ENCODE results near the gene CDHR5. TPM values are rescaled to one million over a fixed set of nuclear protein-coding genes. Genes with fewer than 3 reads are reported as not detected.

Gene CDHR5
- not detected for total RNA-seq
- 0.05 TPM for polyA plus RNA-seq
- long read RNA-seq, donor 1, result 0 reads
- long read RNA-seq, donor 2, result 0 reads
- long read RNA-seq, donor 3, result 0 reads
- long read RNA-seq, donor 4, result 0 reads
- long read RNA-seq, donor 5, result 0 reads
- long read RNA-seq, donor 6, result 0 reads
- long read RNA-seq, donor 7, result 0 reads
- long read RNA-seq, donor 8, result 0 reads
- long read RNA-seq, donor 9, result 0 reads
- long read RNA-seq, donor 10, result 0 reads

GRCh38 chr11:624705-625635 lies at the start of gene CDHR5:
CDHR5 (minus strand) TSS chr11:624955; CDS start chr11:624902, 53 bp downstream.
- peaks cover 0 to 13% of the 10 kb centered on the region in 2 donors for H3K4me1 ChIP-seq (ENCODE audit: control insufficient read depth in 2 of 2, insufficient read depth in 2 of 2, low read length in 2 of 2)
- no peak within 1 kb of the TSS for H3K27ac ChIP-seq (ENCODE audit: low read depth in 1 of 2, low read length in 1 of 2)
- no peaks in the 10 kb centered on the region for H3K36me3 ChIP-seq (ENCODE audit: control insufficient read depth in 2 of 2, insufficient read depth in 2 of 2, low read length in 1 of 2)
- no peak within 1 kb of the TSS for H3K4me3 ChIP-seq (ENCODE audit: low read length in 2 of 2)
- WGBS, result 96% methylated on average over 33 of the region's 33 CpGs
- H3K9me3 ChIP-seq (ENCODE audit: control insufficient read depth in 2 of 2, insufficient read depth in 1 of 2, low read length in 1 of 2), result peaks cover 0 to 3% of the 10 kb centered on the region in 2 donors
- DNase-seq (ENCODE audit: low read depth in 6 of 9, low spot score in 9 of 9), result no peak
- peaks cover 37 to 53% of the 10 kb centered on the region in 2 donors for H3K27me3 ChIP-seq (ENCODE audit: control insufficient read depth in 2 of 2, insufficient read depth in 1 of 2, low read length in 1 of 2)

- no peak for DNase-seq (ENCODE audit: low read depth in 6 of 9, low spot score in 9 of 9)
- Histone ChIP-seq H3K4me1 (ENCODE audit: control insufficient read depth in 2 of 2, insufficient read depth in 2 of 2, low read length in 2 of 2) (no peaks in the 10 kb centered on the region), H3K9me3 (ENCODE audit: control insufficient read depth in 2 of 2, insufficient read depth in 1 of 2, low read length in 1 of 2) (no peaks in the 10 kb centered on the region), H3K4me3 (ENCODE audit: low read length in 2 of 2) (no peak overlapping the region), H3K27ac (ENCODE audit: low read depth in 1 of 2, low read length in 1 of 2) (no peak overlapping the region), H3K36me3 (ENCODE audit: control insufficient read depth in 2 of 2, insufficient read depth in 2 of 2, low read length in 1 of 2) (peaks cover 36 to 58% of the 10 kb centered on the region in 2 donors), H3K27me3 (ENCODE audit: control insufficient read depth in 2 of 2, insufficient read depth in 1 of 2, low read length in 1 of 2) (no peaks in the 10 kb centered on the region)
- 96% methylated on average over 17 of the region's 17 CpGs for WGBS
Measured at GRCh38 chr11:674406-674805, 49.7 kb upstream of the CDHR5 start.

GRCh38 chr11:673866-674265 lies 49.1 kb upstream of the CDHR5 start:
- WGBS, result 98% methylated on average over 8 of the region's 8 CpGs
- H3K36me3 ChIP-seq (ENCODE audit: control insufficient read depth in 2 of 2, insufficient read depth in 2 of 2, low read length in 1 of 2), result peaks cover 35 to 53% of the 10 kb centered on the region in 2 donors
- no peak overlapping the region for H3K27ac ChIP-seq (ENCODE audit: low read depth in 1 of 2, low read length in 1 of 2)

GRCh38 chr11:665704-666281 lies 41.0 kb upstream of the CDHR5 start:
- DNase-seq (ENCODE audit: low read depth in 6 of 9, low spot score in 9 of 9), result no peak
- H3K27ac ChIP-seq (ENCODE audit: low read depth in 1 of 2, low read length in 1 of 2), result no peak overlapping the region
- peaks cover 30 to 36% of the 10 kb centered on the region in 2 donors for H3K36me3 ChIP-seq (ENCODE audit: control insufficient read depth in 2 of 2, insufficient read depth in 2 of 2, low read length in 1 of 2)
- no peaks in the 10 kb centered on the region for H3K4me1 ChIP-seq (ENCODE audit: control insufficient read depth in 2 of 2, insufficient read depth in 2 of 2, low read length in 2 of 2)
- 87% methylated on average over 11 of the region's 11 CpGs for WGBS
- no peak overlapping the region for H3K4me3 ChIP-seq (ENCODE audit: low read length in 2 of 2)
- no peaks in the 10 kb centered on the region for H3K9me3 ChIP-seq (ENCODE audit: control insufficient read depth in 2 of 2, insufficient read depth in 1 of 2, low read length in 1 of 2)
- H3K27me3 ChIP-seq (ENCODE audit: control insufficient read depth in 2 of 2, insufficient read depth in 1 of 2, low read length in 1 of 2), result no peaks in the 10 kb centered on the region

More at GRCh38 chr11:673866-674265, 49.1 kb upstream of the CDHR5 start:
- H3K4me1 ChIP-seq (ENCODE audit: control insufficient read depth in 2 of 2, insufficient read depth in 2 of 2, low read length in 2 of 2), result no peaks in the 10 kb centered on the region
- H3K4me3 ChIP-seq (ENCODE audit: low read length in 2 of 2), result no peak overlapping the region
- H3K27me3 ChIP-seq (ENCODE audit: control insufficient read depth in 2 of 2, insufficient read depth in 1 of 2, low read length in 1 of 2), result no peaks in the 10 kb centered on the region
- DNase-seq (ENCODE audit: low read depth in 6 of 9, low spot score in 9 of 9), result no peak
- no peaks in the 10 kb centered on the region for H3K9me3 ChIP-seq (ENCODE audit: control insufficient read depth in 2 of 2, insufficient read depth in 1 of 2, low read length in 1 of 2)

- Histone ChIP-seq H3K36me3 (ENCODE audit: control insufficient read depth in 2 of 2, insufficient read depth in 2 of 2, low read length in 1 of 2) (peaks cover 36 to 38% of the 10 kb centered on the region in 2 donors), H3K27me3 (ENCODE audit: control insufficient read depth in 2 of 2, insufficient read depth in 1 of 2, low read length in 1 of 2) (no peaks in the 10 kb centered on the region), H3K9me3 (ENCODE audit: control insufficient read depth in 2 of 2, insufficient read depth in 1 of 2, low read length in 1 of 2) (no peaks in the 10 kb centered on the region), H3K4me3 (ENCODE audit: low read length in 2 of 2) (no peak overlapping the region), H3K27ac (ENCODE audit: low read depth in 1 of 2, low read length in 1 of 2) (no peak overlapping the region), H3K4me1 (ENCODE audit: control insufficient read depth in 2 of 2, insufficient read depth in 2 of 2, low read length in 2 of 2) (no peaks in the 10 kb centered on the region)
- DNase-seq (ENCODE audit: low read depth in 6 of 9, low spot score in 9 of 9), result no peak
- whole genome bisulfite sequencing, result 97% methylated on average over 15 of the region's 15 CpGs
Measured at GRCh38 chr11:665062-665703, 40.4 kb upstream of the CDHR5 start.

GRCh38 chr11:662689-663274 lies 38.0 kb upstream of the CDHR5 start:
- DNase-seq (ENCODE audit: low read depth in 6 of 9, low spot score in 9 of 9), result peak in 1 of 9 donors; percentile 26
- Histone ChIP-seq H3K36me3 (ENCODE audit: control insufficient read depth in 2 of 2, insufficient read depth in 2 of 2, low read length in 1 of 2) (peaks cover 52% of the 10 kb centered on the region in 2 donors), H3K4me3 (ENCODE audit: low read length in 2 of 2) (no peak overlapping the region), H3K4me1 (ENCODE audit: control insufficient read depth in 2 of 2, insufficient read depth in 2 of 2, low read length in 2 of 2) (no peaks in the 10 kb centered on the region), H3K27me3 (ENCODE audit: control insufficient read depth in 2 of 2, insufficient read depth in 1 of 2, low read length in 1 of 2) (no peaks in the 10 kb centered on the region), H3K27ac (ENCODE audit: low read depth in 1 of 2, low read length in 1 of 2) (no peak overlapping the region), H3K9me3 (ENCODE audit: control insufficient read depth in 2 of 2, insufficient read depth in 1 of 2, low read length in 1 of 2) (peaks cover 0 to 3% of the 10 kb centered on the region in 2 donors)
- WGBS, result 88% methylated on average over 15 of the region's 15 CpGs

GRCh38 chr11:660681-661444 lies 36.1 kb upstream of the CDHR5 start:
- 94% methylated on average over 19 of the region's 19 CpGs for WGBS
- Histone ChIP-seq H3K4me3 (ENCODE audit: low read length in 2 of 2) (no peak overlapping the region), H3K9me3 (ENCODE audit: control insufficient read depth in 2 of 2, insufficient read depth in 1 of 2, low read length in 1 of 2) (peaks cover 0 to 3% of the 10 kb centered on the region in 2 donors), H3K4me1 (ENCODE audit: control insufficient read depth in 2 of 2, insufficient read depth in 2 of 2, low read length in 2 of 2) (no peaks in the 10 kb centered on the region), H3K27ac (ENCODE audit: low read depth in 1 of 2, low read length in 1 of 2) (no peak overlapping the region), H3K36me3 (ENCODE audit: control insufficient read depth in 2 of 2, insufficient read depth in 2 of 2, low read length in 1 of 2) (peaks cover 52 to 55% of the 10 kb centered on the region in 2 donors), H3K27me3 (ENCODE audit: control insufficient read depth in 2 of 2, insufficient read depth in 1 of 2, low read length in 1 of 2) (no peaks in the 10 kb centered on the region)
- no peak for DNase-seq (ENCODE audit: low read depth in 6 of 9, low spot score in 9 of 9)

GRCh38 chr11:660281-660680 lies 35.5 kb upstream of the CDHR5 start:
- DNase-seq (ENCODE audit: low read depth in 6 of 9, low spot score in 9 of 9), result no peak
- no peak overlapping the region for H3K27ac ChIP-seq (ENCODE audit: low read depth in 1 of 2, low read length in 1 of 2)
- H3K9me3 ChIP-seq (ENCODE audit: control insufficient read depth in 2 of 2, insufficient read depth in 1 of 2, low read length in 1 of 2), result peaks cover 0 to 3% of the 10 kb centered on the region in 2 donors
- no peaks in the 10 kb centered on the region for H3K4me1 ChIP-seq (ENCODE audit: control insufficient read depth in 2 of 2, insufficient read depth in 2 of 2, low read length in 2 of 2)
- no peak overlapping the region for H3K4me3 ChIP-seq (ENCODE audit: low read length in 2 of 2)
- peaks cover 46 to 51% of the 10 kb centered on the region in 2 donors for H3K36me3 ChIP-seq (ENCODE audit: control insufficient read depth in 2 of 2, insufficient read depth in 2 of 2, low read length in 1 of 2)
- no peaks in the 10 kb centered on the region for H3K27me3 ChIP-seq (ENCODE audit: control insufficient read depth in 2 of 2, insufficient read depth in 1 of 2, low read length in 1 of 2)
- 95% methylated on average over 19 of the region's 19 CpGs for WGBS
